Frontal cortex (tissue), 4 donors: ENCODE results near the gene CAPZA3. TPM values are rescaled to one million over a fixed set of nuclear protein-coding genes. Genes with fewer than 3 reads are reported as not detected.
"Not testable (repeated sequence)": the region's sequence is repeated elsewhere in the genome, so short reads cannot be mapped to it uniquely, and the experiment has no call there.

Experiments used
- DNase-seq, 2 donors: peaks; one replicate each; pipeline ENCODE4 v3.0.0; 2012; ENCODE audit warnings: low spot score in 2 of 2
- FAIRE-seq: peaks from 2 replicates; lab custom pipeline; 2012; peaks lifted over from hg19 to GRCh38; lab: Jason Lieb, UNC
- total RNA-seq: library from RNA; depleted of rRNA; stranded (reverse); fragments of >200 nt; gene quantifications from one replicate; pipeline ENCODE4 v1.2.3, GENCODE V29; 2014
- donor health status: control.
- donor health status: control.
- donor health status: control.

Gene CAPZA3
- total RNA-seq, 1 donor from 2014 or later = not detected

GRCh38 chr12:18752947-18753346 is 15.0 kb downstream of the CAPZA3 start:
- DNase-seq (no peak), FAIRE-seq (no peak)

DNA sequence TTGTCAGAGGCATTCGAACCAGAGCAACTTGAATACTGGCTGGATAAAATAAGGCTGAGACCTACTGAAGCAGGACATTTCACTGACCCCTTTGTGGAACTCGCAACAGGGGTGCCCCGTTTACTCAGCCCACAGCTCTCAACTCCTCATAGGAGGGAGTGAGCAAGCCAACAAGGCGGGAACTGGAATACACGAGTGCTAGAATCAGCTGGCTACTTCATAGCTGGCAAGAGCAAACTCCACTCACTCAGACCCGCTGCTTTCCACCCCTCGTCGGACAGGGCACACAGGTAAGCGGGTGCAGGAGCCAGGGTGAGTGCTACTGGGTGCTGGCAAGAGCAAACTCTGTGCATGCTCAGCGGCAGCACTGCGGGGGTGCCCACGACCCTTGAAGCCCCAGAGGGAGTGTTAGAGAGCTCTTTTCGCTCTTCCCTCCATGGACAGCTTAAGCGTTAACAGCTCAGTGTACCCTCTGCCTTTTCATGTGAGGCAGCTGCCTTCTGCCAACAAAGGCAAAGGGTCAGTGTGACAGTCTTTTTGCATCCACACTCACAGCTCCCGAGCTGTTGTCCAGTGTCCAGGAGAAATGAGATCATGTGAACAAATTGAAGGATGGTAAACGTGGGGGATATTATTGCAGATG is 15.7 kb downstream of the CAPZA3 start:
- FAIRE-seq = no peak

DNA sequence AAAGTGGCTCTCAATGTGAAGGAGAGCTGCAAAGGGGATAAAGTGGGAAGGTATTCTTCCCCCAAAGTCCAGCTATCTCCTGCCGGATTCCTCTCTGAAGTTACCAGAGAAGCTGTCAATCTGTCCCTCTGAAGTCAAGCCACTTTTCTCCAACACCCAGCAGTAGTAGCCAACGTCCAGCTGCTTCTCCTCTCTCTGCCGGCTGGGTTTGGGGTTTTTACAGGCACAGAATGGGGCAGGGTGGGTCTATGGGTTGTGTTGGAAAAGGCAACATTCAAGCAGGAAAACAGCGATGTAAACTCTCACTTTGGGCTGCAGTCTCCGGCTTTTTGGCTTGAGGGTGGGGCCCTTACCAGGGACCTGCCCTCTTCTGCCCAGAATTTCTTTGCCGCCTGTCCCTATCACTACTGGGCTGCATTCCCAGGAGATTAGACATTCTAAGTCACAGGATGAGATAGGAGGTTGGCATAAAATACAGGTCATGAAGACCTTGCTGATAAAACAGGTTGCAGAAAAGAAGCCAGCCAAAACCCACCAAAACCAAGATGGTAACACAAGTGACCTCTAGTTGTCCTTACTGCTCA is 16.3 kb downstream of the CAPZA3 start:
- DNase-seq = no peak
- FAIRE-seq = no peak

More for the DNA sequence above, 15.7 kb downstream of the CAPZA3 start:
- no peak for DNase-seq

DNA sequence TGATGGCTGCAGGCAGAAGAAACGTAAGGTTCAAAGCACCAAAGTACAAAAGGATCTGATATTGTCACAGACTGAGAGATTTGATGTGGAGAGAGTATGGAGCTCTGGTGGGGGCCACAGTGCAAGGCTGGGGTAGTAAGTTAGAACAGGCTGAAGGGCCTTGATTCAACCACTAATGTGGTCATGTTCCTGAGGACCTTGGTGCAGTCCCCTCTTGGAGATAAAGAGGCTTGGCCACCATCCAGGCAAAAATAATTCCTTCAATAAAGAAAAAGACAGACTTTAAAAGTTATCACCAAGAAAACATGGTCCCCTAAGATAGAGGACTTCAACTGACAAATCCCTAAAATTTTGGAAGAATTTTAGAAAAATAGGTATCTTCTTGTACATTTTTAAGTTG is 17.4 kb downstream of the CAPZA3 start:
- DNase-seq = no peak
- no peak for FAIRE-seq

DNA sequence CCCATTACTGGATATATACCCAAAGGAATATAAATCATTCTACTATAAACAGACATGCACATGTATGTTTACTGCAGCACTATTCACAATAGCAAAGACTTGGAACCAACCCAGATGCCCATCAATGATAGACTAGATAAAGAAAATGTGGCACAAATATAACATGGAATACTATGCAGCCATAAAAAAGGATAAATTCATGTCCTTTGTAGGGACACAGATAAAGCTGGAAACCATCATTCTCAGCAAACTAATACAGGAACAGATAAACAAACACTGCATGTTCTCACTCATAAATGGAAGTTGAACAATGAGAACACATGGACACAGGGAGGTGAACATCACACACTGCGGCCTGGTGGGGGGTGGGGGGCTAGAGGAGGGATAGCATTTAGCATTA is 28.6 kb downstream of the CAPZA3 start:
- DNase-seq, FAIRE-seq: not testable (repeated sequence)

GRCh38 chr12:18782827-18783226 is 44.9 kb downstream of the CAPZA3 start:
- DNase-seq (no peak), FAIRE-seq (no peak)

GRCh38 chr12:18785465-18785864 is 47.5 kb downstream of the CAPZA3 start:
- not testable (repeated sequence) for FAIRE-seq, DNase-seq

Other genes starting within 250 kb of the CAPZA3 start
- not detected for gene PLCZ1, start 107 bp upstream of the CAPZA3 start, total RNA-seq